Fibroblast of peridontal ligament (primary cell): ENCODE measurements around the gene TGFB1.
A peak's percentile ranks its signal among the peaks of the same experiment; 100 is the strongest.
"Not testable (repeated sequence)": the region's sequence is repeated elsewhere in the genome, so short reads cannot be mapped to it uniquely, and the experiment has no call there.

Experiments used
- DNase-seq: peaks from one replicate; pipeline ENCODE4 v3.0.0-alpha.2; 2010; ENCODE audit errors: extremely low read depth

Gene TGFB1

DNA sequence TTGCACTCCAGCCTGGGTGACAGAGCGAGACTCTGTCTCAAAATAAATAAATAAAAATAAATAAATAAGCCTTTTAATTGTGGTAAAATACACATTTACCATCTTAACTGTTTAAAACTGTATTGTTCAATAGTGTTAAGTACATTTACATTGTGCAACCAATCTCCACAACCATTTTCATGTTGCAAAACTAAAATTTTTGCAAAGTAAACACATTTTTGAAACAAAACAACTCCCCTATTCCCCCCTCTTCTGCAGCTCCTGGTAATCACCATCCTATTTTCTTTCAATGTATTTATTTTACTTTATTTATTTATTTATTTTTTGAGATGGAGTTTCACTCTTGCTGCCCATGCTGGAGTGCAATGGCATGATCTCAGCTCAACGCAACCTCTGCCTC, 16.0 kb upstream of the TGFB1 start:
- no peak for DNase-seq

- peak; percentile 96 for DNase-seq
Measured at GRCh38 chr19:41367848-41368301, 14.2 kb upstream of the TGFB1 start.

GRCh38 chr19:41366089-41366488, 12.4 kb upstream of the TGFB1 start:
- no peak for DNase-seq

DNA sequence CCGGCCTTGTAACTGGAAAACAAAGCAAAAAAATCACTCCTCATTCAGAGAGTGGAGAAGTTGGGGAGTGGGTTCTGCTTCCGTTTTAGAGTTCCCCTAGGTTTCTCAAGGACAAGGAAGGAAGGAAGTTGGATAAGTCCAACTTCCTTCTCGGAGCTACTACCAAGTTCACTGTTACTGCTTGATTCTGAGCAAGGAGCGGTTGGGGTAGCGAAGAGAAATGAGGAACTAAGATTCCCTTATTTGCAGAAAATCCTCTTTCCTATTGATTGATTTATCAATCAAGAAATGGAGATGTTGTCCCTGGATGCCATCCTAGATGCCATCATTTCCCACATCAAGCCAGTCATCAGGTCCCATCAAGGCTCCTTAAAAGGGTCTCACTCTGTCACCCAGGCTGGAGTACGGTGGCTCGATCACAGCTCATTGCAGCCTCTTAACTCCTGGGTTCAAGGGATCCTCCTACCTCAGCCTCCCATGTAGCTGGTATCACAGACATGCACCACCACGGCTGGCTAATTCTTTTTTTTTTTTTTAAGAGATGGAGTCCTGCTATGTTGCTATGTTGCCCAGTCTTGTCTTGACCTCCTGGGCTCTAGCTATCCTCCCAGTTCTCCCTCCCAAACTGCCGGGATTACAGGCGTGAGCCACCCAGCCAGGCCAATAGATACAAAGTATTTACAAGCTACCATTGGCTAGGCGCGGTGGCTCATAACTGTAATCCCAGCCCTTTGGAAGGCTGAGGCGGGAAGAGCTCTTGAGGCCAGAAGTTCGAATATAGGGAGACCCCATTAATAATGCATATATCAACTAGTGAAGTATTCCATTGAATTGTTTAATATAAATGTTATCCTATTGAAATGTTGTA, 11.0 kb upstream of the TGFB1 start:
- no peak for DNase-seq

DNA sequence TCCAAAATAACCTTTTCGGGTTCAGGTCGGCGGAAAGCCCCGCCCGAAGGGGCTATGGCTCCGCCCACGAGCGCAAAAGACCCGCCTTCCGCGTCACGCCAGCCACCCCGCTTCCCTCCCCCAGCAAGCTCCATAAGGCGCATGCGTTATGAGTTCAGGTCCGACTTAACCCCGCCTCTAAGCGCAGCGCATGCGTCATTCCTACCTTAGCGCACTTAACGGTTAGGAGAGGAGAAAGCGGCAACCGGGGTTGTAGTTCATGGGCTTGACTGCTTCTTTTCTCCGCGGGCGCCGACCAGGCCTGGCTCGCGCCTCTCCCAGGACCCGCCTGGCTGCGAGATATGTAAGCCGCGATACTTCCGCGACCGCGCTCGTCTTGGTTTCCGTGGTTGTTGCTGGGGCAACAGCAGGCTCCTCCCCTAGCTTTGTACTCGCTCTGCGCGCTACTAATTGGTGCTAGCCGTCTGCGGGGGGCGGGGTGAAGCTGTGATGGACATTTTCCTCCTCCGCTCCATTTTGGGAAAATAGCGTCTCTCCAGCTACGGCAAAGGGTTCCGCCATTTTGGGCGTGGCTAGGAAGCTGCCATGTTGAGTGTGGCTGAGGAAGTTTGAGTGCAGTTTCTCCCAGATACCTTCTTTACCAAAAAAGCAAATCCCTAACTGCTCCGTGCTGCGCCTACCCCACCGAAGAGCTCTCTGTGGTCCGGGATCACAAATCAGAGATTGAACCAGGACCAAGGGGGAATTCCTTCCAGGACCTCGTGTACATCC, 10.2 kb upstream of the TGFB1 start, which contains the start of gene B9D2:
B9D2 (minus strand) TSS at position 397 of the 771 bp plus-strand sequence. CDS start 630 bp downstream, outside the sequence.
- peak; percentile 99 for DNase-seq

DNA sequence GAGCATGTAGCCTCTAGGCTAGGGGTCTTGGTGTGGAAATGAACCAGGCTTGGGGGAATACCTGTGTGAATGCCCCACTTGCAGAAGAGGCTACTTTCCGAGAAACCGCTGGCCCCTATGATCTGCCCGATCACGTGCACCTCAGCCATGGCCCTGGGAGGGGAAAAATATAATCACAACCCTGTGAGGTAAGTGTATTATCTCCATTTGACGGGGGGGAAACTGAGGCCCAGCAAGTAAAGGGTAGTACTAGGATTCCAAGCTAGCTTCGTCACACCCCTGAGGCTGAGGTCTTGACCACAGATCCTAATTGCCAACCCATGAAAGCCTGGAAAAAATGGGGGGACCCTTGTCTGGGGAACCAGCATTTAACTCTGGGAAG, 9.6 kb upstream of the TGFB1 start:
- no peak for DNase-seq

- DNase-seq, result no peak
Measured at GRCh38 chr19:41362143-41362847, 8.6 kb upstream of the TGFB1 start.

GRCh38 chr19:41359741-41360140, 6.0 kb upstream of the TGFB1 start:
- DNase-seq, result no peak

DNA sequence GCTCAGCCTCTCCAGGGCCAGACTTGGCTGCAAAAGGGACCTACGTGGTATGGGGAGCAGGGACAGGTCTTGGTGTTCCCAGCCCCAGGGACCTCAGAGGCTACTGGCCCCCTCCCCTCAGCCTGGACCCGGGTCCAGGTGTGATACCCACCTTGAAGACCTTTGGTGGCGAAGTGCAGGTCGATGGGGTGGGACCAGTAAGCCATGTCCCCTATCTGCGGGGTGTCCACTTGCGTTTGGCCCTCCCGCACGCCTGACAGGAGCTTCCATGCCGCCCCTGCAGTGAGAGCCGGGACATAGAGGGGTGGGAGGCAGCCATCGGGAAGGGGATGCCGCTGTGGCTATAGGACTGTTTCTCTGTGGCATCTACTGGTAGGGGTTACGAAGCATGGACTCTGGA, 4.0 kb upstream of the TGFB1 start:
- no peak for DNase-seq

DNA sequence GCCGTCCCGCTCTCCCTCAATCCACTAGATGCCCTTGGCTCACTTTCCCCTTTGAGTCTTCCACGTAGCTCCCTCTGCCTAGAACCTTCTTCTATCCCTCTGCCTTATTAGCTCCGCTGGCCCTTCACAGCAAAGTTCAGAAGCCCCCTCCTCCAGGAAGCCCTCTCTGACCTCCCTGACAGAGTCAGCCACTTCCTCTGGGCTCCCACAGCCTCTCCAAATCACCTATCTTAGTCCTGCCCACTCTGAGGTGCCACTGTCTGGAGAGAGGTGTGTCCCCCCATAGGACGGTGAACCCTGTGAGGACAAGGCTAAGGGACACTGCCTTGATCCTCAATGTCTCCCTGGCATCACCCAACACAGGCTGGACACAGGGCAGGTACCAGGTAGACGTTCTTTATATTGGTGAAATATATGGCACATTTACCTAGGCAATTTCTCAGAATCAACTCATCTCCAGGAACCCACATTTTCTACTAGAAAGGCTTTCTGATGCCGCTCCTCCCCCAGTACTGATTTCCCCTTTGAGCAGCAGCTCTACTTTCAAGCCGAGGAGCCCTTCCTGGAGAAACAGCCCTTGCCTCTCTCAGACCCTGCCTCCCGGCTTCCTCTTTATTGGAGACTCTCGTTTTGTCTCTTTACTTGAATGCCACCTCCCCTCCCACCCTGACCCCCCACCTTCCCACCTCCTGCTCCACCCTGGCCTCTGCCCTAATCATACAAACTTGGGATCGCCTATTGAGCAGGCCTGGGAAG, 3.4 kb upstream of the TGFB1 start:
- DNase-seq, result no peak

DNA sequence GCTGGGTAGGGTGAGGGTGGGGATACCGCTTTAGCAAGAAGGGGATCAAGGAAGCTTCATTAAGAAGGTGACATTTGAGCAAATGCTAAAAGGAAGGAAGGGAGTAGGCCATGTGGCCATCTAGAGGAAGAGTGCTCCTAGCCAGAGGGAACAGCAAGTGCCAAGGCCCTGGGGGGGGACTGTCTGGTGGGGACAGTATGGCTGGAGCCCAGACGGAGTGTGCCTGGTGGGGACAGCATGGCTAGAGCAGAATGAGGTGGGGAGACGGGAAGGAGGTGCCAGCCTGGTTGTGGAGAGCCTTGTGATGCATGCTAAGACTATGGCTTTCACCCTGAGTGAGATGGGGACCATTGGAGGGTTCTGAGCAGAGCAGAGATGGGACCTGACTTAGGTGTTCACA, 2.1 kb upstream of the TGFB1 start:
- no peak for DNase-seq

DNA sequence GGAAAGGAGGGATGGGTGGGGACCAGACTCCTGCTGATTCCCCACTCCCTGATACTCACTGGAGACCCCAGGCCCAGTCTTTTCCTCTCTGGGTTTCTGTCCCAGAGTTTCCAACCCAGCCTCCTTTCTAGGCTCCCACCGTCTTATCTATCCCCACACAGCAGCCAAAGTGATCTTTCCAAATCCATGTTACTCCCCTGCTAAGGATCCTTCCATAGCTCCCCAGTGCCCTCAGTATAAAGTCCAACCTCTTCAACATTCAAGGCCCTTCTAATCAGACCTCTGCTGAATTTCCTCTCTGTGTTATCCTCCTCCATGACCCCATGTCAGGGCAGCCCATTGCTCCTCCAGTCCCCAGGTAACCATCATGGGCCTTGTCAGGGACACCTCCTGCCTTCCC, 1.3 kb upstream of the TGFB1 start:
- no peak for DNase-seq

GRCh38 chr19:41354343-41354953, 726 bp upstream of the TGFB1 start:
- no peak for DNase-seq

DNA sequence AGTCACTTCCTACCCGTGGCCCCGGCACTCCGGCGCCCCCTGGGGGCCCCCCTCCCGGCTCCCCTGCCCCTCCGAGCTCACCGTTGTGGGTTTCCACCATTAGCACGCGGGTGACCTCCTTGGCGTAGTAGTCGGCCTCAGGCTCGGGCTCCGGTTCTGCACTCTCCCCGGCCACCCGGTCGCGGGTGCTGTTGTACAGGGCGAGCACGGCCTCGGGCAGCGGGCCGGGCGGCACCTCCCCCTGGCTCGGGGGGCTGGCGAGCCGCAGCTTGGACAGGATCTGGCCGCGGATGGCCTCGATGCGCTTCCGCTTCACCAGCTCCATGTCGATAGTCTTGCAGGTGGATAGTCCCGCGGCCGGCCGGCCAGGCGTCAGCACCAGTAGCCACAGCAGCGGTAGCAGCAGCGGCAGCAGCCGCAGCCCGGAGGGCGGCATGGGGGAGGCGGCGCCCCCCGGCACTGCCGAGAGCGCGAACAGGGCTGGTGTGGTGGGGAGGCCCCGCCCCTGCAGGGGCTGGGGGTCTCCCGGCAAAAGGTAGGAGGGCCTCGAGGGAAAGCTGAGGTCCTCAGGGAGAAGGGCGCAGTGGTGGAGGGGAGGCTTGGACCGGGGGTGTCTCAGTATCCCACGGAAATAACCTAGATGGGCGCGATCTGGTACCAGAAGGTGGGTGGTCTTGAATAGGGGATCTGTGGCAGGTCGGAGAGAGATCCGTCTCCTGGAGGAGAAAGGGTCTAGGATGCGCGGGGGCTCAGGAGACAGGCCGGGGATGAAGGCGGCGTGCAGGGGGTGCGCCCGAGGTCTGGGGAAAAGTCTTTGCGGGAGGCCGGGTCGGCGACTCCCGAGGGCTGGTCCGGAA, 885 bp downstream of the TGFB1 start:
- peak; percentile 35 for DNase-seq

DNA sequence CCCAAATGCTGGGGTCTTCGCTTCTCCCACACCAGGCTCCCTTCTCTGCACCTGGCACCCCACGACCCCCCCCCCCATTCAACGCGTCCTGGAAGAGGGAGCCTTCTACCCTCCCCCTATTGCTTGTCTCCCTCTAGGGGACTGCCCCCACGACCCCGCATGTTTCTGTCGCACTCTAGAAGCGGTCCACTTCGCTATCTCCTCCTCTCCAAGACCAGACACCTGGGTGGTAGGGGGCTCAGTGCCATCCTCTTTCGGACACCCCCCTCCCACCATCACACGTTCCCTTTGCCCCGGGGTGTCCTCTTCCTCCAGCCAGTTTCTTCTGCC, 1.5 kb downstream of the TGFB1 start:
- no peak for DNase-seq

- DNase-seq, result peak; percentile 38
Measured at GRCh38 chr19:41351339-41352245, 2.1 kb downstream of the TGFB1 start.

DNA sequence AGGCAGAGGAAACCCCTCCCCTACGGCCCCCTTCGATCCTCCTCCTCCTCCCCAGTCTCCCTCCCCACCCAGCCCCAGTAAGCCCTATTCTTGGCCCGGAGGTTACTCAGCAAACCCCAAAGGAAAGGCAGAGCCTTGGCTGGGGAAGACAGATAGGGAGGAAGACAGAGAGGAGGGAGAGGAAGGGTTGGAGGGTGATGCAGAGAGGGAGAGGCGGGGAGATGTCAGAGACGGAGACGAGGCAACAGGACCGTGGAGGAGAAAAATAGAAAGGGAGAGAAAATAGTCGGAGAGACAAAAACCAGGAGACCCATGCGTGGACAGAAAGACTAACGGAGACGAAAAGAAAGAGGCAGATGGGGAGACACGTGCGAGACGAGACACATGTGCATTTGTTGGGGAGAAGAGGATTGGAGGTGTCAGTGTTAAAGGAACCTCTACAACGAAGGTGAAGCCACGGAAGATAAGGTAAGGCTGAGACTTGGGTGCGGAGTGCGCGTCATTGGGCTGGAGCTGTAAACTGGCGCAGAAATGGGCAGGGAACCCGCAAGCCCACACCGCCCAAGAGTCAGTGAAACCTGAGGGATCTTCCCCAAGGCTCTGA, 2.9 kb downstream of the TGFB1 start:
- peak; percentile 16 for DNase-seq

DNA sequence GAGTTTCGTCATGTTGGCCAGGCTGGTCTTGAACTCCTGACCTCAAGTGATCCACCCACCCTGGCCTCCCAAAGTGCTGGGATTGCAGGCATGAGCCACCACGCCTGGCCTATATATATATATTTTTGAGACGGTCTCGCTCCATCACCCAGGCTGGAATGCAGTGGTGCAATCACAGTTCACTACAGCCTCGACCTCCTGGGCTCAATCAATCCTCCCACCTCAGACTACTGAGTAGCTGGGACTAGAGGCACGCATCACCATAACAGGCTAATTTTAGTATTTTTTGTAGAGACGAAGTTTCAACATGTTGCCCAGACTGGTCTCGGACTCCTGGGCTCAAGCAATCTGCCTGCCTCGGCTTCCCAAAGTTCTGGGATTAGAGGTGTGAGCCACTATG, 6.8 kb downstream of the TGFB1 start:
- not testable (repeated sequence) for DNase-seq

GRCh38 chr19:41344162-41344561, 9.6 kb downstream of the TGFB1 start:
- no peak for DNase-seq
